Heart right ventricle (tissue), 16 donors: Measurements from ENCODE around the gene BMF. TPM values are rescaled to one million over a fixed set of nuclear protein-coding genes. Genes with fewer than 3 reads are reported as not detected.

Source experiments
- ATAC-seq, 8 donors: fragments of 200-7000 bp; cut with Tn5 transposase; one replicate each; pipeline ENCODE4 v1.9.1; 2020; ENCODE audit warnings: mild to moderate bottlenecking in 8 of 8, moderate library complexity in 8 of 8, moderate number of reproducible peaks in 1 of 8
- DNase-seq, 2 donors: peaks; one replicate each; pipeline ENCODE4 v3.0.0-alpha.2; 2020
- H3K27ac ChIP-seq, 10 donors: fragments of 200-600 bp; sonication (generic) in 2 of 10; one replicate each; pipeline versions ENCODE4 v1.5.0 to v1.8.0; 2020 to 2022; ENCODE audit warnings: mild to moderate bottlenecking in 3 of 10
- H3K27me3 ChIP-seq, 7 donors: fragments of 200-600 bp; one replicate each; pipeline ENCODE4 v1.8.0; 2021 to 2022; ENCODE audit warnings: mild to moderate bottlenecking in 2 of 7
- H3K36me3 ChIP-seq, 9 donors: fragments of 200-600 bp; sonication (generic) in 1 of 9; one replicate each; pipeline versions ENCODE4 v1.5.0 to v1.8.0; 2020 to 2022; ENCODE audit warnings: mild to moderate bottlenecking in 2 of 9
- H3K4me1 ChIP-seq, 9 donors: fragments of 200-600 bp; sonication (generic) in 1 of 9; one replicate each; pipeline versions ENCODE4 v1.5.0 to v1.8.0; 2020 to 2022; ENCODE audit warnings: mild to moderate bottlenecking in 4 of 9
- H3K4me3 ChIP-seq, 10 donors: fragments of 200-600 bp; sonication (generic) in 2 of 10; one replicate each; pipeline versions ENCODE4 v1.5.0 to v1.8.0; 2020 to 2022; ENCODE audit warnings: mild to moderate bottlenecking in 7 of 10, moderate library complexity in 2 of 10
- H3K9me3 ChIP-seq, 11 donors: fragments of 200-600 bp in 10 of 11; sonication (generic) in 2 of 11; one replicate each; pipeline versions ENCODE4 v1.5.0 to v1.8.0; 2013 to 2022; ENCODE audit warnings: mild to moderate bottlenecking in 2 of 11, control low read depth in 1 of 11, moderate library complexity in 1 of 11
- WGBS, 2 donors: extraction: QIAGEN DNeasy Blood & Tissue Kit; methylation state at CpG; one replicate each; pipeline ENCODE4 v1.1.7; 2013; ENCODE audit warnings: inconsistent platforms in 1 of 2; 5-methylcytosine and 5-hydroxymethylcytosine counted together
- intact Hi-C, 10 donors: fragments of 100-400 bp; cut with DNase I; formaldehyde crosslinking; loops; one replicate each; pipeline versions ENCODE4 v1.11.1 to v1.14.2; 2022
- polyA plus RNA-seq, 2 donors: library from polyadenylated mRNA; stranded (reverse); fragments of 200-250 nt; gene quantifications; one replicate each; pipeline ENCODE4 v1.2.3, GENCODE V29; 2013
- total RNA-seq, 10 donors: library from RNA; stranded (reverse); fragmentation: NEBNext Ultra II Directional in 3 of 10; extraction: Animal tissue kit (Norgen Biotek cat#: 25700) in 3 of 10; gene quantifications; one replicate each; pipeline versions ENCODE4 v1.2.1 to v1.2.4, GENCODE V29; 2021 to 2023
- TF ChIP-seq, protein P1 (sequence below), 9 donors: fragments of 200-600 bp; sonication (generic) in 2 of 9; IDR thresholded peaks; one replicate each; pipeline versions ENCODE4 v1.5.0 to v1.8.0; 2021 to 2022; ENCODE audit warnings: antibody characterized with exemption in 9 of 9, mild to moderate bottlenecking in 5 of 9, moderate library complexity in 1 of 9
- donor health status: Arrhythmogenic right ventricular cardiomyopathy.
- donor health status: ischemic (EF 13 %, LVEDD 7.1; RV severe dilation, severe dysfunction).
- donor health status: healthy with polysubstance abuse.
- donor health status: DM: no; HTN: yes; CAD: no.
- donor health status: DM: no; HTN: no; CAD: no.
- donor health status: ischemic (EF 25% LVEDD 6.9; RV normal size, moderate dysfunction).
- donor health status: ischemic (EF 25% LVEDD 5.7; RV mildly dilated, moderate dysfunction).
- donor health status: healthy.
- donor health status: DM: yes; HTN: yes; CAD: no.
- donor health status: Ischemic cardiomyopathy.
- donor health status: ischemic (EF 35%, LVEDD 5.7; RV mildly dilated, moderate dysfunction).
- donor health status: nonischemic (EF 11% LVEDD 7.7; RV severe dilation, severe dysfunction).
- donor health status: DM: yes; HTN: yes; CAD: no.
- donor health status: PGD.
- donor health status: ischemic (EF 29% LVEDD 5.4; RV normal size, mild dysfunction).
- donor health status: nonischemic (EF 23%, LVEDD 6.1; RV moderate dilation, normal function).

The BMF gene
- total and polyA plus RNA-seq, 12 donors: 0.92 to 10.2 (median 3.0) TPM

DNA sequence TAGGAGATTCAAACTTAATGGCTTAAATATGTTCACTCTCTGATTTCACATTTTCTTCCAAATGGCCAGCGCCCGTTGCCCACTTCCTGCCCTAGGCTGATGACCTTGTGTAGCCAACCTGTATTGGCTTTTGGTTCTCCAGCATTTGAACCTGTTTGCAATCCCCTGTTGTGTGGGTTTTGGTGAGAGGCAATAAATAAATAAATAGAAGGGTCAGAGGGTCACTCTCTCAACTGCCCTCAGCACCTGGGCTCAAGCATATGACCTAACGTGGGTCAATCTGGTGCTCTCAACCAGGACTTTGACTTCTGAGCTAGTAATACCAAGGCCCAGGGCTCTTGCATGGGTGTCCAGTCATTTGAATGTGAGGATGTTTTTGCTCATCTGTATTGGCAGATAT is 67.9 kb downstream of the BMF start:
- ATAC-seq (no peak), DNase-seq (no peak)
- Histone ChIP-seq H3K9me3 (no peaks in the 10 kb centered on the region), H3K4me3 (no peak overlapping the region), H3K4me1 (peaks cover 8 to 52% (median 44%) of the 10 kb centered on the region in 9 donors), H3K36me3 (peaks cover 0 to 24% (median 14%) of the 10 kb centered on the region in 9 donors), H3K27ac (peak overlapping the region in 7 of 10 donors; percentile 91 to 98 (median 97)), H3K27me3 (no peaks in the 10 kb centered on the region)
- TF ChIP-seq, protein P1, sequence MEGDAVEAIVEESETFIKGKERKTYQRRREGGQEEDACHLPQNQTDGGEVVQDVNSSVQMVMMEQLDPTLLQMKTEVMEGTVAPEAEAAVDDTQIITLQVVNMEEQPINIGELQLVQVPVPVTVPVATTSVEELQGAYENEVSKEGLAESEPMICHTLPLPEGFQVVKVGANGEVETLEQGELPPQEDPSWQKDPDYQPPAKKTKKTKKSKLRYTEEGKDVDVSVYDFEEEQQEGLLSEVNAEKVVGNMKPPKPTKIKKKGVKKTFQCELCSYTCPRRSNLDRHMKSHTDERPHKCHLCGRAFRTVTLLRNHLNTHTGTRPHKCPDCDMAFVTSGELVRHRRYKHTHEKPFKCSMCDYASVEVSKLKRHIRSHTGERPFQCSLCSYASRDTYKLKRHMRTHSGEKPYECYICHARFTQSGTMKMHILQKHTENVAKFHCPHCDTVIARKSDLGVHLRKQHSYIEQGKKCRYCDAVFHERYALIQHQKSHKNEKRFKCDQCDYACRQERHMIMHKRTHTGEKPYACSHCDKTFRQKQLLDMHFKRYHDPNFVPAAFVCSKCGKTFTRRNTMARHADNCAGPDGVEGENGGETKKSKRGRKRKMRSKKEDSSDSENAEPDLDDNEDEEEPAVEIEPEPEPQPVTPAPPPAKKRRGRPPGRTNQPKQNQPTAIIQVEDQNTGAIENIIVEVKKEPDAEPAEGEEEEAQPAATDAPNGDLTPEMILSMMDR (IDR thresholded peaks at IDR 0.05): no peak
- intact Hi-C loops: loop anchor here in 3 of 10 donors (5.0 to 10.0 kb wide), 3 partner anchors 122 to 384 kb away; partner anchors contain the start of gene BUB1B (in 1 of the 3)
- 81 to 88% methylated on average over 3 of the region's 3 CpGs for WGBS, 2 donors

DNA sequence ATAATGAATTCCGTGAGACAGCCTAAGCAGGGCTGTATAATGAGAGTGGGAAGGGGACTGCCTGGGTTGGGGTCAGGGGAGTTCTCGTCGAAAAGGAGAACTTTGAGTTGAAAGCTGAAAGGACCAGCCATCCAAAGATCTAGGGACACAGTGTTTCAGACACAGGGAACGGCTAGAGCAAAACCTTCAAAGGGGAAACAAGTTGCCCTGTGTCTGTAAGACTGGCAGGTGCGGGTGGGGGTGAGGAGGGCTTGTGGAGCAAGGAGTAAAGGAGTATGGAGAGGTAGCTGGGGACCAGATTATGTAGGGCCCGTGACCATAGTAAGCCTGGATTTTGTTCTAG is 68.4 kb downstream of the BMF start:
- no peak for ATAC-seq
- Histone ChIP-seq H3K9me3 (no peaks in the 10 kb centered on the region), H3K27me3 (no peaks in the 10 kb centered on the region), H3K27ac (peak overlapping the region in 7 of 10 donors; percentile 91 to 98 (median 97)), H3K36me3 (peaks cover 0 to 29% (median 19%) of the 10 kb centered on the region in 9 donors), H3K4me1 (peaks cover 8 to 47% (median 39%) of the 10 kb centered on the region in 9 donors), H3K4me3 (peak overlapping the region in 4 of 10 donors; percentile 65 to 83 (median 71))
- WGBS, 2 donors: 49 to 66% methylated on average over 6 of the region's 6 CpGs
- DNase-seq: no peak
- intact Hi-C loops: loop anchor here in 3 of 10 donors (5.0 to 10.0 kb wide), 3 partner anchors 122 to 385 kb away; partner anchors contain the start of gene BUB1B (in 1 of the 3)
- TF ChIP-seq, protein P1 (IDR thresholded peaks at IDR 0.05): no peak

DNA sequence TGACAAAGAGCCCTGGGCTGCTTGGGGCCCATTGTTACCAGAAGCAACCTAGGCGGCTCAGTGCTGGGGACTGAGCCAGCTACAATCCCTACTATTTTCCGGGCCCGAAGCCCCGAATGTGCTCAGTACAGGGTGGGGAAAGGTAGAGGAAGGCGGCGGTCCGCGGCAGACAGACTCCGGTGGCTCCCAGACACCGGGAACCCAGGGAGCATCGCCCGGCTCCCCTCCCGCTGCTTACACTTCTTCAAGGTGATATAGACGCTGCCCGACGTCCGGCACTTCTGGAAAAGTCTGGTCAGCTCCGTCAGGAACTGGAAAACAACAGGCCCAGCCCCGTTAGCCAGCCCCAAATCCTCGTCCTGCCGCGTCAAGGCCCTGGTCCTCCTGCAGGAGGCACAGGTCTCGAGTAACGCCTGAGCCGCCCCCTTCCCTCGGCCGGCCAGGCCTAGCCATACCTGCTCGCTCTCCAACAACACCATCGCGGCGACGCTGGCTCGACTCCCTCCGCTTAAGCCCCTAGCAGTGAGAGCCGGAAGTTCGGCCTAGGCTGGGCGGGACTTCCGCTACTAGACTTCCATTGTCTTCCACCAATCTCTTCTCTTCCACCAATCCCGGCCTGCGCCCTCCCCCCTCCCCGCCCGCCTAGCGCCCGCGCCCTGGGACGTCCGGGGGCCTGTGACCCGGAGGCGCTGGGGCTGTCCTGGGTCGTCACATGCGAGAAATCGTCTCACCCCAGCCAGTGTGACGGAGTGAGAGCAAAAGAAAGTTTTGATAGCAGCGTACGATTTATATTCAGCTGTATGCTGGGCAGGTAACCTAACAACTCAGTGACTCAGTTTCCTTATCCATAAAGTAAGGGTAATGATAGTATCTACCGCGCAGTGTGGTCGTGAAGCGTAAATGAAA is 69.8 kb downstream of the BMF start, which contains the start of gene SRP14:
SRP14 (minus strand) TSS at position 544 of the 906 bp plus-strand sequence; CDS start at position 479, 65 bp downstream.
- no peaks in the 10 kb centered on the region for H3K27me3 ChIP-seq
- H3K9me3 ChIP-seq: no peaks in the 10 kb centered on the region
- peaks cover 5 to 51% (median 32%) of the 10 kb centered on the region in 9 donors for H3K4me1 ChIP-seq
- TF ChIP-seq, protein P1 (IDR thresholded peaks at IDR 0.05): peak in 3 of 9 donors; percentile 21 to 31 (median 23)
- peaks cover 0 to 43% (median 33%) of the 10 kb centered on the region in 9 donors for H3K36me3 ChIP-seq
- 0 to 1% methylated on average over 58 to 59 of the region's 59 CpGs for WGBS, 2 donors
- peak; percentile 95 to 98 (median 98) for ATAC-seq
- intact Hi-C loops: loop anchor here in 3 of 10 donors (10.0 kb wide), 1 partner anchor 254 kb away; the partner anchor contains the start of gene FSIP1 (in 3 of the 3)
- peak within 1 kb of the TSS; percentile 77 to 98 (median 95) for H3K27ac ChIP-seq
- H3K4me3 ChIP-seq: peak within 1 kb of the TSS; percentile 49 to 94 (median 78)
- peak; percentile 96 to 97 for DNase-seq

DNA sequence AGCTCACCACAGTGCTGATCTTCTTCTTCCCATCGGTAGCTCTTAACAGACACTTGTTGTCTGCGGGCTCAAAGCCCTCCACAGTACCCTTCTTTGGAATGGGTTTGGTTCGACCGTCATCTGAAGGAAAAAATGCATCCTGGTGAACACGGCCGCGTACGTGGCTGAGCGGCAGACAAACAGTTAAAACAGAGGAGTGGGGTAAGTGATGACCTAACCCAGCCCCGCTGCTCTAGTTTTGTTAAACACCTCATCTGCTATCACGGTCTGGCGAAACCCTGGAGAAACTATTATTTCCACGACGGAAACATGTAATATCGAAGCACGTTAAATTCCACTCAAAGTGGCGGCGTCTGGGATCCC is 70.4 kb downstream of the BMF start:
- Histone ChIP-seq H3K4me3 (peak overlapping the region; percentile 49 to 94 (median 78)), H3K9me3 (no peaks in the 10 kb centered on the region), H3K4me1 (peaks cover 5 to 58% (median 33%) of the 10 kb centered on the region in 9 donors), H3K36me3 (peaks cover 0 to 49% (median 39%) of the 10 kb centered on the region in 9 donors), H3K27ac (peak overlapping the region; percentile 77 to 98 (median 95)), H3K27me3 (no peaks in the 10 kb centered on the region)
- DNase-seq (no peak), ATAC-seq (no peak)
- WGBS, 2 donors: 1% methylated on average over 18 of the region's 18 CpGs
- intact Hi-C loops: loop anchor here in 3 of 10 donors (10.0 kb wide), 1 partner anchor 253 kb away; the partner anchor contains the start of gene FSIP1 (in 3 of the 3)
- TF ChIP-seq, protein P1 (IDR thresholded peaks at IDR 0.05): no peak
